NCI-H748 (cell line): Measurements from ENCODE around the gene ZFHX3.
"Not testable (repeated sequence)": the region's sequence is repeated elsewhere in the genome, so short reads cannot be mapped to it uniquely, and the experiment has no call there.

Experiments
- DNase-seq: peaks from one replicate; lab custom pipeline; 2025; ENCODE audit not compliant: unreplicated experiment; lab: John Stamatoyannopoulos, UW

The ZFHX3 gene

GRCh38 chr16:73000020-73000906 is 47.7 kb downstream of the ZFHX3 start:
- peak; percentile 76 for DNase-seq

- DNase-seq: peak; percentile 24
Observed at GRCh38 chr16:72999541-73000019, 48.3 kb downstream of the ZFHX3 start.

GRCh38 chr16:72997141-72997542 is 50.8 kb downstream of the ZFHX3 start:
- no peak for DNase-seq

- DNase-seq: no peak
Observed at GRCh38 chr16:72996291-72997062, 51.5 kb downstream of the ZFHX3 start.

- DNase-seq: not testable (repeated sequence)
Observed at GRCh38 chr16:72995882-72996270, 52.1 kb downstream of the ZFHX3 start.

GRCh38 chr16:72995151-72995881 is 52.6 kb downstream of the ZFHX3 start:
- peak; percentile 6 for DNase-seq

- DNase-seq: no peak
Observed at GRCh38 chr16:72992142-72992601, 55.8 kb downstream of the ZFHX3 start.

GRCh38 chr16:72991644-72992043 is 56.3 kb downstream of the ZFHX3 start:
- DNase-seq: no peak

GRCh38 chr16:72991211-72991610 is 56.7 kb downstream of the ZFHX3 start:
- no peak for DNase-seq

GRCh38 chr16:72990571-72990970 is 57.4 kb downstream of the ZFHX3 start:
- DNase-seq: no peak

- no peak for DNase-seq
Observed at GRCh38 chr16:72989579-72990551, 58.1 kb downstream of the ZFHX3 start.

GRCh38 chr16:72989203-72989578 is 58.7 kb downstream of the ZFHX3 start:
- DNase-seq: not testable (repeated sequence)

- no peak for DNase-seq
Observed at GRCh38 chr16:72988569-72988968, 59.4 kb downstream of the ZFHX3 start.

- no peak for DNase-seq
Observed at GRCh38 chr16:72987480-72987901, 60.4 kb downstream of the ZFHX3 start.

- DNase-seq: no peak
Observed at GRCh38 chr16:72985995-72986394, 61.9 kb downstream of the ZFHX3 start.

- DNase-seq: no peak
Observed at GRCh38 chr16:72985148-72985941, 62.6 kb downstream of the ZFHX3 start.

- no peak for DNase-seq
Observed at GRCh38 chr16:72983728-72984350, 64.1 kb downstream of the ZFHX3 start.

GRCh38 chr16:72983241-72983640 is 64.7 kb downstream of the ZFHX3 start:
- no peak for DNase-seq

- DNase-seq: no peak
Observed at GRCh38 chr16:72979974-72980373, 68.0 kb downstream of the ZFHX3 start.
